Loucy (cell line): ENCODE data around the gene IGFL3.

Experiments
- H2AFZ ChIP-seq: fragments of 200-600 bp; sonication (generic); 2 replicates; pipeline ENCODE4 v1.6.0; 2016; ENCODE audit warnings: antibody characterized with exemption, mild to moderate bottlenecking, low read length, moderate library complexity
- H3F3A ChIP-seq: fragments of 200-600 bp; 2 replicates; pipeline ENCODE4 v1.6.0; 2016; ENCODE audit warnings: antibody characterized with exemption, low read depth, mild to moderate bottlenecking
- H3K27me3 ChIP-seq: fragments of 200-600 bp; sonication (generic); 2 replicates; pipeline ENCODE4 v1.6.1; 2014; ENCODE audit warnings: low read length, mild to moderate bottlenecking; ENCODE audit not compliant: insufficient read depth, poor library complexity, severe bottlenecking
- H3K36me3 ChIP-seq: fragments of 200-600 bp; sonication (generic); 2 replicates; pipeline ENCODE4 v1.6.1; 2016; ENCODE audit warnings: low read length; ENCODE audit not compliant: insufficient read depth
- H3K4me1 ChIP-seq: fragments of 200-600 bp; sonication (generic); 2 replicates; pipeline ENCODE4 v1.5.1; 2014; ENCODE audit warnings: low read length, mild to moderate bottlenecking; ENCODE audit not compliant: insufficient read depth, poor library complexity, severe bottlenecking
- H3K4me2 ChIP-seq: fragments of 200-600 bp; sonication (generic); 2 replicates; pipeline ENCODE4 v1.6.0; 2014; ENCODE audit warnings: antibody characterized with exemption, low read length, low read depth, mild to moderate bottlenecking; ENCODE audit not compliant: poor library complexity, severe bottlenecking
- H3K4me3 ChIP-seq: fragments of 200-600 bp; sonication (generic); 2 replicates; pipeline ENCODE4 v1.5.1; 2014; ENCODE audit warnings: low read length, mild to moderate bottlenecking, mixed read lengths; ENCODE audit not compliant: poor library complexity, severe bottlenecking
- H3K79me2 ChIP-seq: fragments of 200-600 bp; sonication (generic); 2 replicates; pipeline ENCODE4 v1.6.1; 2014; ENCODE audit warnings: low read length; ENCODE audit not compliant: insufficient read depth
- H3K9ac ChIP-seq: fragments of 200-600 bp; sonication (generic); 2 replicates; pipeline ENCODE4 v1.6.0; 2014; ENCODE audit warnings: mild to moderate bottlenecking, low read depth, low read length, moderate library complexity; ENCODE audit not compliant: poor library complexity, severe bottlenecking
- H3K9me2 ChIP-seq: fragments of 200-600 bp; sonication (generic); replicated peaks from 2 replicates; pipeline ENCODE4 v1.6.1; 2016; ENCODE audit warnings: low read depth, low read length, mixed read lengths
- H3K9me3 ChIP-seq: fragments of 200-600 bp; sonication (generic); 2 replicates; pipeline ENCODE4 v1.6.1; 2014; ENCODE audit warnings: mild to moderate bottlenecking, antibody characterized with exemption, low read length, low read depth; ENCODE audit not compliant: insufficient read depth
- H4K20me1 ChIP-seq: fragments of 200-600 bp; sonication (generic); 2 replicates; pipeline ENCODE4 v1.6.0; 2014; ENCODE audit warnings: antibody characterized with exemption, low read length, mild to moderate bottlenecking; ENCODE audit not compliant: insufficient read depth, poor library complexity, severe bottlenecking
- CTCF ChIP-seq: fragments of 200-600 bp; sonication (generic); conservative IDR thresholded peaks from 2 replicates; pipeline ENCODE4 v1.5.1; 2014; ENCODE audit warnings: mild to moderate bottlenecking, antibody characterized with exemption, low read length
- EZH2phosphoT487 ChIP-seq: fragments of 200-600 bp; IDR thresholded peaks from 2 replicates; pipeline ENCODE4 v1.6.1; 2018; ENCODE audit warnings: antibody characterized with exemption, mild to moderate bottlenecking, moderate library complexity, borderline replicate concordance

IGFL3 gene

DNA sequence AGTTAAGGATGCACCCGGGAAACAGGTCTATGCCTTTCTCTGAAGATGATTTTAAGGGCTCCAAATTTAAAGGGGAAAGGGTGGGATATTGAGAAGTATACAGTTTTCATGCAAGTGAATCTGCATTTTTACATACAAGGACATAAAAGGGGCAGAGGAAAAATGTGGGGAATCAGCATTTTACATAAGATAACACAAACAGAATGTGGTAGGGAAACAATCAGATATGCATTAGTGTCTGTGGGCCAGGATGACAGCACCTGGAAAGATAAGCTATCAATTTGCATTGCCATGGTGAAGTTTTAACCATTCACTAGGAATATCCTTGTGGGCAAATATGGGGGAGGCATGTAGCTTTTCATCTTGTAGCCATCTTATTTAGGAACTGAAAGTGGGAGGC lies 24.1 kb downstream of the IGFL3 start:
- TF ChIP-seq CTCF, result no peak
- no peak for TF ChIP-seq EZH2phosphoT487
- H3K4me3 ChIP-seq, result no peak overlapping the region
- H3K9me3 ChIP-seq, result no peaks in the 10 kb centered on the region
- no peaks in the 10 kb centered on the region for H3K79me2 ChIP-seq
- no peaks in the 10 kb centered on the region for H4K20me1 ChIP-seq
- H3K4me2 ChIP-seq, result no peak overlapping the region
- no peaks in the 10 kb centered on the region for H3F3A ChIP-seq
- H2AFZ ChIP-seq, result no peak overlapping the region
- no peaks in the 10 kb centered on the region for H3K4me1 ChIP-seq
- H3K36me3 ChIP-seq, result no peaks in the 10 kb centered on the region
- H3K9ac ChIP-seq, result no peak overlapping the region
- no peaks in the 10 kb centered on the region for H3K9me2 ChIP-seq
- H3K27me3 ChIP-seq, result no peaks in the 10 kb centered on the region

DNA sequence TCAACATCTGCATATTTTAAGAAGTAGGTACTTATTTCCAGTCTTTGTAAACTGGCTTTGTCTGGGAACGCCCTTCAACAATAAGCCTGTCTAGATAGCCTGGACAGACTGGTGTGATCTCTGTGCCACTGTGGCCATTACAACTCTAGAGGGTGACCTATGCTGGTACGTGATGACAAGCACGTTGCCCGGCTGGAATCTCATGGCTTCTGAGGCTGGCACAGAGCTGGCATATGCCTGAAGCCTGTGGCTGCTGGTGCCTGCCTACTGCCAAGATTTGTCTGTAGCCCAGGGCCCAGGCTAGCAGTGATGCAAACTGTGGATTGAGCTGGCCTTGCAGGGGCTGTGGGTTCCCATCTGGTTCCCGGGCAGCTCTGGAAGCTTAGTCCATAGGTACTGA lies 34.0 kb downstream of the IGFL3 start:
- H4K20me1 ChIP-seq, result no peaks in the 10 kb centered on the region
- no peak overlapping the region for H3K4me3 ChIP-seq
- no peaks in the 10 kb centered on the region; the same call in 1 of the 2 replicates for H3K9me3 ChIP-seq

GRCh38 chr19:46089432-46089831 lies 35.1 kb downstream of the IGFL3 start:
- no peak overlapping the region for H3K4me3 ChIP-seq
- no peaks in the 10 kb centered on the region for H4K20me1 ChIP-seq
- H3K9ac ChIP-seq, result no peak overlapping the region
- no peaks in the 10 kb centered on the region for H3K9me2 ChIP-seq
- TF ChIP-seq EZH2phosphoT487 (no peak), CTCF (no peak)
- no peaks in the 10 kb centered on the region for H3K79me2 ChIP-seq
- no peaks in the 10 kb centered on the region; the same call in 1 of the 2 replicates for H3K9me3 ChIP-seq
- no peaks in the 10 kb centered on the region for H3F3A ChIP-seq
- H3K36me3 ChIP-seq, result no peaks in the 10 kb centered on the region
- peaks cover 9% of the 10 kb centered on the region for H3K27me3 ChIP-seq
- no peaks in the 10 kb centered on the region for H3K4me1 ChIP-seq
- no peak overlapping the region for H3K4me2 ChIP-seq
- H2AFZ ChIP-seq, result no peak overlapping the region

More for the DNA sequence above, 34.0 kb downstream of the IGFL3 start:
- Histone ChIP-seq H3K79me2 (no peaks in the 10 kb centered on the region), H3F3A (no peaks in the 10 kb centered on the region), H3K4me2 (no peak overlapping the region), H3K4me1 (no peaks in the 10 kb centered on the region), H3K36me3 (no peaks in the 10 kb centered on the region), H3K9ac (no peak overlapping the region), H3K9me2 (no peaks in the 10 kb centered on the region), H3K27me3 (peaks cover 9% of the 10 kb centered on the region), H2AFZ (no peak overlapping the region)
- TF ChIP-seq CTCF (no peak), EZH2phosphoT487 (no peak)
